K562 (cell line): Measurements from ENCODE around the gene CDSN. TPM values are rescaled to one million over a fixed set of nuclear protein-coding genes. Genes with fewer than 3 reads are reported as not detected.

Source experiments
- ATAC-seq: fragments of 200-7000 bp; cut with Tn5 transposase; 3 replicates; pipeline ENCODE4 v1.9.1; 2020; ENCODE audit warnings: moderate library complexity
- BruUV-seq: library from RNA; stranded (reverse); fragments of 400-500 nt; replicated peaks from 2 replicates; lab custom pipeline; 2021; lab: Mats Ljungman, UMichigan
- CTCF ChIA-PET: fragments of 300-600 bp; formaldehyde crosslinking; extraction: SDS; loops from one replicate; lab custom pipeline; 2021; ENCODE audit warnings: low intra/inter-chr PET ratio; lab: Yijun Ruan, JAX
- POLR2A ChIA-PET: fragments of 300-600, 350-650 bp; sonication (Branson Sonifier 250); formaldehyde crosslinking; extraction: SDS; loops from one replicate; lab custom pipeline; 2021; ENCODE audit warnings: antibody characterized with exemption, inconsistent platforms; lab: Yijun Ruan, JAX
- DNase-seq, 4 experiments: peaks; one replicate each; pipeline versions ENCODE4 v3.0.0 to v3.0.0-alpha.2; 2011 to 2018; ENCODE audit warnings: low spot score in 3 of 4, mixed read lengths in 3 of 4; ENCODE audit errors: extremely low read depth in 1 of 4
- FAIRE-seq: peaks from 2 replicates; lab custom pipeline; 2011; peaks lifted over from hg19 to GRCh38; lab: Jason Lieb, UNC
- H2AFZ ChIP-seq: 2 replicates; pipeline ENCODE4 v1.6.0; 2011; ENCODE audit warnings: low read depth, low read length, control low read depth, inconsistent platforms
- H3K27ac ChIP-seq: fragments of 200-600 bp; 3 replicates; pipeline ENCODE4 v1.8.0; 2011; ENCODE audit warnings: low read depth, mild to moderate bottlenecking, control low read depth, inconsistent platforms, low read length, moderate library complexity, mixed read lengths; ENCODE audit errors: extremely low read depth
- H3K27me3 ChIP-seq, 2 experiments: fragments of 300-600 bp in 1 of 2; 2 replicates in 1 of 2; 3 replicates in 1 of 2; pipeline versions ENCODE4 v1.6.0 to v1.8.0; 2011; ENCODE audit warnings: inconsistent platforms in 2 of 2, low read length in 2 of 2, mild to moderate bottlenecking in 1 of 2, mixed read lengths in 1 of 2, moderate library complexity in 1 of 2; ENCODE audit not compliant: control insufficient read depth in 2 of 2, insufficient read depth in 2 of 2
- H3K36me3 ChIP-seq: fragments of 300-600 bp; 3 replicates; pipeline ENCODE4 v1.8.0; 2011; ENCODE audit warnings: mild to moderate bottlenecking, low read length, inconsistent platforms; ENCODE audit not compliant: control insufficient read depth, insufficient read depth
- H3K4me1 ChIP-seq, 2 experiments: fragments of 200-600 bp in 1 of 2; replicated peaks in 1 of 2; 2 replicates in 1 of 2; 3 replicates in 1 of 2; pipeline versions ENCODE4 v1.5.1 to v1.8.0; 2011; ENCODE audit warnings: inconsistent platforms in 2 of 2, low read length in 2 of 2, mild to moderate bottlenecking in 1 of 2, mixed read lengths in 1 of 2, moderate library complexity in 1 of 2; ENCODE audit not compliant: control insufficient read depth in 2 of 2, insufficient read depth in 2 of 2
- H3K4me2 ChIP-seq: 2 replicates; pipeline ENCODE4 v1.6.1; 2011; ENCODE audit warnings: low read length, control low read depth, inconsistent platforms, mixed read lengths; ENCODE audit not compliant: insufficient read depth
- H3K4me3 ChIP-seq: fragments of 200-600 bp; sonication (generic), shearing (Covaris generic); 2 replicates; pipeline ENCODE4 v1.5.1; 2016; ENCODE audit warnings: control low read depth, inconsistent platforms
- H3K79me2 ChIP-seq: fragments of 200-600 bp; 3 replicates; pipeline ENCODE4 v1.8.0; 2011; ENCODE audit warnings: low read length, inconsistent platforms; ENCODE audit not compliant: control insufficient read depth, insufficient read depth
- H3K9ac ChIP-seq, 2 experiments: 2 replicates each; pipeline versions ENCODE4 v1.6.0 to v1.6.1; 2011; ENCODE audit warnings: low read depth in 2 of 2, low read length in 2 of 2, control low read depth in 1 of 2, inconsistent platforms in 1 of 2, mild to moderate bottlenecking in 1 of 2, mixed read lengths in 1 of 2; ENCODE audit not compliant: insufficient read depth in 1 of 2
- H3K9me1 ChIP-seq: one replicate; pipeline ENCODE4 v1.6.0; 2011; ENCODE audit warnings: inconsistent platforms, mild to moderate bottlenecking, low read length, moderate library complexity; ENCODE audit not compliant: control insufficient read depth, insufficient read depth
- H3K9me3 ChIP-seq: replicated peaks from 2 replicates; pipeline ENCODE4 v1.5.1; 2011; ENCODE audit warnings: low read depth, low read length, inconsistent platforms; ENCODE audit not compliant: control insufficient read depth, insufficient read depth
- H4K20me1 ChIP-seq: replicated peaks from 2 replicates; pipeline ENCODE4 v1.6.1; 2011; ENCODE audit warnings: low read length, inconsistent platforms, mixed read lengths; ENCODE audit not compliant: control insufficient read depth, insufficient read depth
- ILK ChIP-seq: fragments of 450-650 bp; IDR thresholded peaks from 2 replicates; pipeline ENCODE4 v1.6.1; 2016; ENCODE audit warnings: missing genetic modification characterization, low read depth, mild to moderate bottlenecking, missing compliant biosample characterization, moderate library complexity, borderline replicate concordance
- PYGO2 ChIP-seq: fragments of 450-650 bp; IDR thresholded peaks from 2 replicates; pipeline ENCODE4 v1.6.1; 2016; ENCODE audit warnings: mild to moderate bottlenecking, missing genetic modification characterization, moderate library complexity, missing compliant biosample characterization
- RHOXF2B ChIP-seq: fragments of 250-450 bp; sonication (Bioruptor Pico); conservative IDR thresholded peaks from 2 replicates; pipeline ENCODE4 v1.5.1; 2021
- TAL1 ChIP-seq: fragments of 450-650 bp; IDR thresholded peaks from 2 replicates; pipeline ENCODE4 v1.6.1; 2016; ENCODE audit warnings: mild to moderate bottlenecking
- TBL1XR1 ChIP-seq, 2 experiments: IDR thresholded peaks; 2 replicates each; pipeline ENCODE4 v1.6.1; 2012; ENCODE audit warnings: improper control_type of control experiment in 2 of 2, low read length in 2 of 2, mild to moderate bottlenecking in 1 of 2
- TEAD2 ChIP-seq: fragments of 450-650 bp; IDR thresholded peaks from 2 replicates; pipeline ENCODE4 v1.6.1; 2016; ENCODE audit warnings: missing genetic modification characterization, control low read depth, missing compliant biosample characterization
- ZBED1 ChIP-seq: IDR thresholded peaks from 2 replicates; pipeline ENCODE4 v1.6.1; 2014
- WGBS: fragments of 100-300 bp; shearing (Covaris generic); methylation state at CpG from one replicate; pipeline ENCODE4 v1.1.6; 2016; ENCODE audit warnings: low coverage, mixed read lengths; ENCODE audit not compliant: insufficient coverage; ENCODE audit errors: missing lambda C conversion rate; 5-methylcytosine and 5-hydroxymethylcytosine counted together
- in situ Hi-C: fragments of 300-500 bp; cut with MboI; formaldehyde crosslinking; loops from 4 replicates; pipeline ENCODE4 v1.15.0; 2018; ENCODE audit warnings: inconsistent platforms, mixed read lengths
- intact Hi-C: fragments of 100-400 bp; cut with micrococcal nuclease; formaldehyde crosslinking; loops from 2 replicates; pipeline ENCODE4 v1.14.2; 2022
- polyA plus RNA-seq, 8 experiments: library from polyadenylated mRNA; depleted of rRNA in 4 of 8; stranded (reverse) in 5 of 8; unstranded in 3 of 8; fragments of >200 nt; fragmentation: Nextera tagmentation in 2 of 8; fragmentation: Illumina TruSeq in 1 of 8; extraction: Ambion mirVana in 2 of 8; extraction: Trizol in 1 of 8; gene quantifications; 2 replicates each; pipeline versions ENCODE4 v1.2.1 to v1.2.3, GENCODE V29; 2011 to 2014; ENCODE audit warnings: inconsistent platforms in 1 of 8, missing spikeins in 1 of 8
- total RNA-seq, 7 experiments: library from RNA; depleted of rRNA in 6 of 7; stranded (reverse); fragments of >200 nt in 6 of 7; fragmentation: Illumina TruSeq in 2 of 7; extraction: Trizol in 2 of 7; gene quantifications; 2 replicates each; pipeline versions ENCODE4 v1.2.1 to v1.2.3, GENCODE V29; 2011 to 2021; ENCODE audit warnings: low replicate concordance in 1 of 7
- TF ChIP-seq, protein P1 (sequence below): fragments of 150-350 bp; IDR thresholded peaks from 2 replicates; pipeline ENCODE4 v1.6.1; 2014; ENCODE audit warnings: low read depth, mild to moderate bottlenecking, low read length, borderline replicate concordance
- TF ChIP-seq, protein P2 (sequence below), 2 experiments: fragments of 450-650 bp in 1 of 2; sonication (generic) in 1 of 2; formaldehyde crosslinking in 1 of 2; IDR thresholded peaks in 1 of 2; conservative IDR thresholded peaks in 1 of 2; 2 replicates each; pipeline versions ENCODE4 v1.6.1 to v1.8.1; 2016 to 2023; ENCODE audit warnings: mild to moderate bottlenecking in 2 of 2, moderate library complexity in 2 of 2, inconsistent platforms in 1 of 2, missing genetic modification reagents in 1 of 2
- TF ChIP-seq, protein P3 (sequence below): sonication (generic); formaldehyde crosslinking; IDR thresholded peaks from 2 replicates; pipeline ENCODE4 v1.8.1; 2022; ENCODE audit warnings: missing genetic modification reagents

Gene CDSN
- total and polyA plus RNA-seq, 9 of the 15 experiments (the other 6 are each of a cell fraction or from before 2014, with no cell fraction given), result not detected

DNA sequence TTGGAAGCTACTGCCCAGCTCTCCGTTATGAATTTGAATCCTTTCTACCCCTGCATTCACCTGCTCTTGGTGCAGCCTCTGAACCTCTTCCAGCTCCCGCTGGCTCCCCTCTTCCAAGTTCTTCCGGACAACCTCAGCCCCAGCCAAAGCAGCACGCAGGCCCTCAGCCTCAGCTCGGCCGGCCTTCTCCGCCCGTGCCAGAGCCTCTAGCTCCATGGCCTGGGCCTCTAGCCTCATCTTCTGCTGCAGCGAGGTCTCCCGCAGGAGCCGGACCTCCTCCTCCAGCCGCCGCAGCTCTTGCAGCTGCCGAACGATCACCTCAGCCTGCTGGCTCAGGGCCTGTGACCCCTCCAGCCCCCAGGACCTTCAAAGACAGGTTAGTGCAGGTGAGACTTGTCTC lies 34.2 kb upstream of the CDSN start:
- in situ Hi-C loops (no loop called here), intact Hi-C loops (no loop called here)
- Histone ChIP-seq H3K4me1 (peaks cover 12 to 23% of the 10 kb centered on the region in 2 experiments; a peak in 4 of 5 replicates), H3K9me1 (no peaks in the 10 kb centered on the region), H3K4me2 (no peak overlapping the region), H3K9me3 (no peaks in the 10 kb centered on the region), H3K9ac (peak overlapping the region in 1 of 2 experiments; percentile 38; a peak in 2 of 4 replicates), H4K20me1 (no peaks in the 10 kb centered on the region), H3K27me3 (no peaks in the 10 kb centered on the region), H2AFZ (no peak overlapping the region), H3K79me2 (peaks cover 16% of the 10 kb centered on the region; the same call in 2 of the 3 replicates), H3K36me3 (peaks cover 50% of the 10 kb centered on the region; the same call in 2 of the 3 replicates), H3K27ac (no peak overlapping the region), H3K4me3 (no peak overlapping the region)
- TF ChIP-seq, protein P1, sequence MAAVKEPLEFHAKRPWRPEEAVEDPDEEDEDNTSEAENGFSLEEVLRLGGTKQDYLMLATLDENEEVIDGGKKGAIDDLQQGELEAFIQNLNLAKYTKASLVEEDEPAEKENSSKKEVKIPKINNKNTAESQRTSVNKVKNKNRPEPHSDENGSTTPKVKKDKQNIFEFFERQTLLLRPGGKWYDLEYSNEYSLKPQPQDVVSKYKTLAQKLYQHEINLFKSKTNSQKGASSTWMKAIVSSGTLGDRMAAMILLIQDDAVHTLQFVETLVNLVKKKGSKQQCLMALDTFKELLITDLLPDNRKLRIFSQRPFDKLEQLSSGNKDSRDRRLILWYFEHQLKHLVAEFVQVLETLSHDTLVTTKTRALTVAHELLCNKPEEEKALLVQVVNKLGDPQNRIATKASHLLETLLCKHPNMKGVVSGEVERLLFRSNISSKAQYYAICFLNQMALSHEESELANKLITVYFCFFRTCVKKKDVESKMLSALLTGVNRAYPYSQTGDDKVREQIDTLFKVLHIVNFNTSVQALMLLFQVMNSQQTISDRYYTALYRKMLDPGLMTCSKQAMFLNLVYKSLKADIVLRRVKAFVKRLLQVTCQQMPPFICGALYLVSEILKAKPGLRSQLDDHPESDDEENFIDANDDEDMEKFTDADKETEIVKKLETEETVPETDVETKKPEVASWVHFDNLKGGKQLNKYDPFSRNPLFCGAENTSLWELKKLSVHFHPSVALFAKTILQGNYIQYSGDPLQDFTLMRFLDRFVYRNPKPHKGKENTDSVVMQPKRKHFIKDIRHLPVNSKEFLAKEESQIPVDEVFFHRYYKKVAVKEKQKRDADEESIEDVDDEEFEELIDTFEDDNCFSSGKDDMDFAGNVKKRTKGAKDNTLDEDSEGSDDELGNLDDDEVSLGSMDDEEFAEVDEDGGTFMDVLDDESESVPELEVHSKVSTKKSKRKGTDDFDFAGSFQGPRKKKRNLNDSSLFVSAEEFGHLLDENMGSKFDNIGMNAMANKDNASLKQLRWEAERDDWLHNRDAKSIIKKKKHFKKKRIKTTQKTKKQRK, result no peak
- TF ChIP-seq ZBED1 (no peak), TBL1XR1 (IDR thresholded peaks at IDR 0.05; ENCODE audit: low read length in 2 of 2) (no peak), TEAD2 (tag) (no peak), TAL1 (no peak), RHOXF2B (no peak), ILK (no peak), PYGO2 (tag) (no peak)
- TF ChIP-seq, protein P2, sequence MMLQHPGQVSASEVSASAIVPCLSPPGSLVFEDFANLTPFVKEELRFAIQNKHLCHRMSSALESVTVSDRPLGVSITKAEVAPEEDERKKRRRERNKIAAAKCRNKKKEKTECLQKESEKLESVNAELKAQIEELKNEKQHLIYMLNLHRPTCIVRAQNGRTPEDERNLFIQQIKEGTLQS (IDR thresholded peaks at IDR 0.05), result no peak
- TF ChIP-seq, protein P2 (CRISPR knock-in tag; conservative IDR thresholded peaks at IDR 0.05), result no peak
- TF ChIP-seq, protein P3, sequence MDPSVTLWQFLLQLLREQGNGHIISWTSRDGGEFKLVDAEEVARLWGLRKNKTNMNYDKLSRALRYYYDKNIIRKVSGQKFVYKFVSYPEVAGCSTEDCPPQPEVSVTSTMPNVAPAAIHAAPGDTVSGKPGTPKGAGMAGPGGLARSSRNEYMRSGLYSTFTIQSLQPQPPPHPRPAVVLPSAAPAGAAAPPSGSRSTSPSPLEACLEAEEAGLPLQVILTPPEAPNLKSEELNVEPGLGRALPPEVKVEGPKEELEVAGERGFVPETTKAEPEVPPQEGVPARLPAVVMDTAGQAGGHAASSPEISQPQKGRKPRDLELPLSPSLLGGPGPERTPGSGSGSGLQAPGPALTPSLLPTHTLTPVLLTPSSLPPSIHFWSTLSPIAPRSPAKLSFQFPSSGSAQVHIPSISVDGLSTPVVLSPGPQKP, result no peak
- ATAC-seq, result no peak
- WGBS, result 96% methylated on average over 15 of the region's 15 CpGs
- FAIRE-seq, result no peak
- ChIA-PET CTCF (no interaction called here), POLR2A (interaction anchor here (1.4 to 1.9 kb wide), 2 partner anchors 10 to 43 kb away, joined by 3 to 6 read pairs; no protein-coding TSS in a partner anchor)
- no TSS peak for BruUV-seq
- DNase-seq, result no peak
